Upper lobe of left lung (tissue), 6 donors: Measurements from ENCODE around the gene SNX17. TPM values are rescaled to one million over a fixed set of nuclear protein-coding genes. Genes with fewer than 3 reads are reported as not detected.

Experiments
- ATAC-seq, 2 donors: fragments of 200-7000 bp; cut with Tn5 transposase; one replicate each; pipeline ENCODE4 v1.9.1; 2022; ENCODE audit warnings: mild to moderate bottlenecking in 2 of 2, moderate library complexity in 2 of 2; ENCODE audit not compliant: low FRiP score in 2 of 2
- DNase-seq, 2 donors: peaks; one replicate each; pipeline ENCODE4 v3.0.0-alpha.2; 2019 to 2020
- H3K27ac ChIP-seq, 4 donors: fragments of 200-600 bp; sonication (generic); one replicate each; pipeline ENCODE4 v1.5.1; 2016 to 2019
- H3K27me3 ChIP-seq, 4 donors: fragments of 200-600 bp; sonication (generic); one replicate each; pipeline ENCODE4 v1.5.1; 2017 to 2019
- H3K36me3 ChIP-seq, 4 donors: fragments of 200-600 bp; sonication (generic); one replicate each; pipeline ENCODE4 v1.5.1; 2016 to 2019
- H3K4me1 ChIP-seq, 4 donors: fragments of 200-600 bp; sonication (generic); one replicate each; pipeline ENCODE4 v1.5.1; 2018 to 2019
- H3K4me3 ChIP-seq, 4 donors: fragments of 200-600 bp; sonication (generic); one replicate each; pipeline ENCODE4 v1.5.1; 2017 to 2019; ENCODE audit warnings: mild to moderate bottlenecking in 2 of 4, moderate library complexity in 1 of 4
- H3K9me3 ChIP-seq, 4 donors: fragments of 200-600 bp; sonication (generic); one replicate each; pipeline ENCODE4 v1.5.1; 2018 to 2019
- CTCF ChIP-seq, 6 experiments: fragments of 450-650 bp in 4 of 6; fragments of 200-600 bp in 2 of 6; sonication (generic) in 2 of 6; IDR thresholded peaks; one replicate each; pipeline ENCODE4 v1.5.1; 2016 to 2019; ENCODE audit warnings: antibody characterized with exemption in 6 of 6
- EP300 ChIP-seq, 4 donors: sonication (generic); formaldehyde crosslinking; IDR thresholded peaks; one replicate each; pipeline ENCODE4 v1.5.1; 2017; ENCODE audit warnings: antibody characterized with exemption in 4 of 4, control low read depth in 2 of 4
- POLR2A ChIP-seq, 4 donors: fragments of 450-650 bp; IDR thresholded peaks; one replicate each; pipeline ENCODE4 v1.5.1; 2016 to 2017; ENCODE audit warnings: antibody characterized with exemption in 4 of 4, mild to moderate bottlenecking in 2 of 4
- POLR2AphosphoS5 ChIP-seq, 2 donors: sonication (generic); formaldehyde crosslinking; IDR thresholded peaks; one replicate each; pipeline ENCODE4 v1.5.1; 2017; ENCODE audit warnings: antibody characterized with exemption in 2 of 2
- WGBS, 2 donors: methylation state at CpG; one replicate each; pipeline ENCODE4 v1.1.5; 2017 to 2018; 5-methylcytosine and 5-hydroxymethylcytosine counted together
- total RNA-seq, 6 donors: library from RNA; depleted of rRNA in 4 of 6; stranded (reverse); fragments of >200 nt in 4 of 6; gene quantifications; one replicate each; pipeline versions ENCODE4 v1.1.0 to v1.2.1, GENCODE V29; 2016 to 2021
- donor health status: DM: no; HTN: no; CAD: no; lungs with moderate emphysema.
- donor health status: DM: no; HTN: yes; CAD: no; lungs with severe emphysema.

Gene SNX17
- total RNA-seq, 6 donors from 2014 or later, result 69.1 to 142 (median 113) TPM

GRCh38 chr2:27381577-27382181 is 11.3 kb downstream of the SNX17 start:
- Histone ChIP-seq H3K27ac (peak overlapping the region in 3 of 4 donors; percentile 84 to 95 (median 86)), H3K4me3 (no peak overlapping the region), H3K27me3 (no peaks in the 10 kb centered on the region), H3K36me3 (peaks cover 19 to 74% (median 47%) of the 10 kb centered on the region in 4 donors), H3K9me3 (no peaks in the 10 kb centered on the region), H3K4me1 (peaks cover 15 to 38% (median 22%) of the 10 kb centered on the region in 4 donors)
- 90 to 95% methylated on average over 10 of the region's 10 CpGs for whole genome bisulfite sequencing, 2 donors
- DNase-seq (no peak), ATAC-seq (no peak)
- TF ChIP-seq POLR2A (IDR thresholded peaks at IDR 0.05), result no peak
- TF ChIP-seq CTCF (IDR thresholded peaks at IDR 0.05), result no peak
- no peak for TF ChIP-seq EP300 (IDR thresholded peaks at IDR 0.05)
- TF ChIP-seq POLR2AphosphoS5 (IDR thresholded peaks at IDR 0.05), result no peak

- H3K27ac ChIP-seq, result no peak overlapping the region
- no peaks in the 10 kb centered on the region for H3K27me3 ChIP-seq
- DNase-seq (no peak), ATAC-seq (no peak)
- no peak overlapping the region for H3K4me3 ChIP-seq
- no peak for TF ChIP-seq EP300 (IDR thresholded peaks at IDR 0.05)
- TF ChIP-seq CTCF (IDR thresholded peaks at IDR 0.05), result no peak
- no peak for TF ChIP-seq POLR2A (IDR thresholded peaks at IDR 0.05)
- no peak for TF ChIP-seq POLR2AphosphoS5 (IDR thresholded peaks at IDR 0.05)
- peaks cover 0 to 12% (median 3%) of the 10 kb centered on the region in 4 donors for H3K36me3 ChIP-seq
- WGBS, 2 donors, result 93 to 95% methylated on average over 8 to 9 of the region's 9 CpGs
- no peaks in the 10 kb centered on the region for H3K4me1 ChIP-seq
- no peaks in the 10 kb centered on the region for H3K9me3 ChIP-seq
Observed at GRCh38 chr2:27390822-27391679, 20.6 kb downstream of the SNX17 start.

GRCh38 chr2:27393225-27393624 is 22.8 kb downstream of the SNX17 start:
- TF ChIP-seq POLR2AphosphoS5 (IDR thresholded peaks at IDR 0.05), result no peak
- no peak for TF ChIP-seq CTCF (IDR thresholded peaks at IDR 0.05)
- no peak for TF ChIP-seq POLR2A (IDR thresholded peaks at IDR 0.05)
- TF ChIP-seq EP300 (IDR thresholded peaks at IDR 0.05), result no peak
- no peaks in the 10 kb centered on the region for H3K9me3 ChIP-seq
- no peaks in the 10 kb centered on the region for H3K27me3 ChIP-seq
- DNase-seq, result peak in 1 of 2 donors; percentile 79
- 97 to 98% methylated on average over 33 of the region's 33 CpGs for WGBS, 2 donors
- no peak overlapping the region for H3K4me3 ChIP-seq
- H3K4me1 ChIP-seq, result no peaks in the 10 kb centered on the region
- ATAC-seq, result no peak
- peaks cover 0 to 9% (median 3%) of the 10 kb centered on the region in 4 donors for H3K36me3 ChIP-seq
- H3K27ac ChIP-seq, result no peak overlapping the region

GRCh38 chr2:27398962-27399361 is 28.5 kb downstream of the SNX17 start:
- 93 to 95% methylated on average over 5 of the region's 5 CpGs for WGBS, 2 donors
- Histone ChIP-seq H3K9me3 (no peaks in the 10 kb centered on the region), H3K4me3 (no peak overlapping the region), H3K36me3 (peaks cover 0 to under 1% (median 0%) of the 10 kb centered on the region in 4 donors), H3K27me3 (no peaks in the 10 kb centered on the region), H3K4me1 (no peaks in the 10 kb centered on the region), H3K27ac (no peak overlapping the region)
- ATAC-seq, result no peak
- DNase-seq, result no peak
- no peak for TF ChIP-seq CTCF (IDR thresholded peaks at IDR 0.05)
- TF ChIP-seq POLR2A (IDR thresholded peaks at IDR 0.05), result no peak
- no peak for TF ChIP-seq POLR2AphosphoS5 (IDR thresholded peaks at IDR 0.05)
